Nucleus accumbens (tissue), 56 donors: Measurements from ENCODE around the gene POU2AF1.

Source experiments
- DNase-seq, 56 donors: peaks; one replicate each; lab custom pipeline; 2025; lab: John Stamatoyannopoulos, UW

Gene POU2AF1

DNA sequence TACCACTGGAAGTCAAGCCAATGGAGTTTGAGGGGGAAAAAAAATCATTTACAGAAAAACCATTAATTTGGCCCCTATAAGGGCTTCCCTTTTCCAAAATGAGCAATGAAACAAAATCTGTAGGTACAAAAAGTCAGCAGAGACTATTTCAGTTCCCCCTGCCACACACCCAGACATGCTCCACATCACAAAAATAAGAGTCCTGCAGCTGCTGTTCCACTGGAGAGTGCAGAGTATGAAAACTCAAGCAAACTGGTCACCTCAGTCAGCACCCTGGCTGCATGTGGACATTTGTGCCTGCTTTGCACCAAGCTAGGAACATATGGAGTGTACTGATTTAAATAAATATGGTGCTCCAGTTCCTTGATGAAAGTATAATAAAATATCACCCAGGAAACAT, 15.1 kb downstream of the POU2AF1 start:
- DNase-seq, result no peak

DNA sequence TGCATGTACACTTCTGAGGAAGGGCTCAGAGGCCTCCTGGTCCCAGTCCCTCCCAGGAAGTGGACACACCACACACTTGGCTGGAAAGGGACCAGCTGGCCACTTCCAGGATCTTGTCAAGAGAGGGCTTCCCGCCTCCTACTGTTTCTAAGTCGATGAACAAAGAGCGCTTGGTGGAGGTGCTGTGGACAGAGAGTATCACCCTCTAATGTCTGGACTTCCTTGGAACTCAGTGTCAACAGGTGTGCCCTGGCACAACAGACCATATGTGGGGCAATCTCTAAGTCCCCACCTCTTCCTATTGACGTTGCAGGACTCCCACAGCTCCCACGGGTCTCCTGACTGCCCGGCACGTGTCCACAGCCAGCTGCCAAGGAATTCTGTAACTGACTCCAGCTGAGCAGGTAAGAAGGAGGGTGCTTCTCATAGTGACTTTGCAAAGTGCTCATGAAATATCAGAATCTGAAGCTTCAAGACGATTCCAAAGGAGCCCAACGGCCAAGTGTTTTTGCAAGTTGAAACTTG, 16.1 kb downstream of the POU2AF1 start:
- DNase-seq, result no peak

DNA sequence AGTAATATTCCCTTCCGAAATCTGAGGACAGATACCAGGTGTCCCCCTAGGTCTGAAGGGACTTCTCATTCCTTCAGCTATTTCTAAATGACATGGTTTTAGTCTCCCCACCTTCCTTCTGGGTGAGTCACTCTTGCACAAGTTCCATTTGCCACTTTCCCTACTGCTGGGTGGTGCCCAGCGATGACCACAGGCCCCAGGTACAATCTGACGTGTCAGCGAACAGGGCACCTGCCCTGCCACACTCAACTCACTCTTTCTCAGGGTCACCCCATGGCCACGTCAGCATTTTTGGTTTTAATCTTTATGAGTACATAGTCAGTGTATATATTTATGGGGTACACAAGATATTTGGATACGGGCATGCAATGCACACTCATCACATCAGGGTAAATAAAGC, 17.2 kb downstream of the POU2AF1 start:
- DNase-seq, result no peak

DNA sequence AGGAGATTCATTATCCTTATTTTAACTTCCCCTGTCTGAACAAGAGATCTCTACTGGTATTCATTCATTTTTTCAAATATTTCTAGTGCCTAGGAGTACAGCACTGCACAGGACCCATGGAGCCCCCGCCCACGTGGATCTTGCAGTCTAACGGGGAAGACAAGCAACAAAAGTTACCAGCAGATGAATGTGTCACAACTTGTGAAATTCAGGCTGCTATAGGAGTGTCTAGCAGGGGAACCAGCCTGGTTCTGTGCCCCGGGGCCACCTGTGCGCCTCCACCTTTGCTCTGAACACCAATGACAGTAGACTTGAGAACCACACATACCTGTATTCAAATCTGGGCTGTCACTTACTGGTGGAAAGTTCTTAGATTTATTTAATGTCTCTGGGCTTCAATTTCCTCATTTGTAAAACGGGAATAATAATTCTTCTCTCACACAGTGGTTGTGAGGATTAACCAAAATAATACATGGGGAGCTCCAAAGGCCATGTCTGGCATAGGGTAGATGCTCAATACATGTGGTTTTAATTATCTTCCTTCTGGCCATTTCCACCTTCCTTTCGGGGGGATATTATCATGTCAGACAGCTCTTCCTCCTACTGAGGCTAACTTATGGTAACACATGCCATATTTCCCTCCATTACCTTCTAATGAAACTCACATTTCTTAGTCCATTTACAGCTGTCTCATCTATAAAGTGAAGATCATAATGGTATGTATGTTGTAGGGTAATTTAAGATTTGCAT, 17.8 kb downstream of the POU2AF1 start:
- DNase-seq, result no peak

DNA sequence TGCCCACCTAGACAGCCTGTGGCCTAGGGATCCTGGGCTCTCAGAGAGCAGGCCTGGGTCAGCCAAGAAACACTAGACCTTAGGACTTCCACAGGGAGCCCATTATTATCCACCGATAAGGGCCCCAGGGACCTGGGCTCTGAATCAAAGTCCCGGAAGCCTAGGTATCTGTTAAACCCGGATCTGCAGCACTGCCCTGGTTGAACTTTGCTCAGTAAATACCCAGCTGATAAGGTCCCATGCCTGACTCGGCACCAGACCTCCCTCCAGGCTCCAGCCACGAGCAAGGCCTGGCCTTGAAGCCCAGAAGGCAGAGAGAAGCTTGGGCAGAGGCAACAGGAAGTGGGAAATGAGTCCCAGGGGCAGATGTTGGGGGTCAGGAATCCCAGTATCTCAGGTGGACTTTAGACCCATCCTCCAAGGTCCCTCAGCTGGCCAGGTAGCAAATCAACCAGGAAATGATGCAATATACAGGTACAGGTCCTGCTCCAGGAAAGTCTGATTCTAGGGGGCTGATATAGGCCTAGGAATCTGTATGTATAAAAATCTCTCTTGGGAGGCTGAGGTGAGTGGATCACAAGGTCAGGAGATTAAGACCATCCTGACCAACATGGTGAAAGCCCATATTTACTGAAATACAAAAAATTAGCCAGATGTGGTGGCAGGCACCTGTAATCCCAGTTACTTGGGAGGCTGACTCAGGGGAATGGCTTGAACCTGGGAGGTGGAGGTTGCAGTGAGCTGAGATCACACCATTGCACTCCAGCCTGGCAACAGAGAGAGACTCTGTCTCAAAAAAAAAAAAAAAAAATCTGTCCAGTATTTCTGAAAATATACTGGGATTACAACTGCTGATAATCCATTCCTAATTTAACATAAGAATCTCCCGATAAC, 18.7 kb downstream of the POU2AF1 start:
- no peak for DNase-seq

DNA sequence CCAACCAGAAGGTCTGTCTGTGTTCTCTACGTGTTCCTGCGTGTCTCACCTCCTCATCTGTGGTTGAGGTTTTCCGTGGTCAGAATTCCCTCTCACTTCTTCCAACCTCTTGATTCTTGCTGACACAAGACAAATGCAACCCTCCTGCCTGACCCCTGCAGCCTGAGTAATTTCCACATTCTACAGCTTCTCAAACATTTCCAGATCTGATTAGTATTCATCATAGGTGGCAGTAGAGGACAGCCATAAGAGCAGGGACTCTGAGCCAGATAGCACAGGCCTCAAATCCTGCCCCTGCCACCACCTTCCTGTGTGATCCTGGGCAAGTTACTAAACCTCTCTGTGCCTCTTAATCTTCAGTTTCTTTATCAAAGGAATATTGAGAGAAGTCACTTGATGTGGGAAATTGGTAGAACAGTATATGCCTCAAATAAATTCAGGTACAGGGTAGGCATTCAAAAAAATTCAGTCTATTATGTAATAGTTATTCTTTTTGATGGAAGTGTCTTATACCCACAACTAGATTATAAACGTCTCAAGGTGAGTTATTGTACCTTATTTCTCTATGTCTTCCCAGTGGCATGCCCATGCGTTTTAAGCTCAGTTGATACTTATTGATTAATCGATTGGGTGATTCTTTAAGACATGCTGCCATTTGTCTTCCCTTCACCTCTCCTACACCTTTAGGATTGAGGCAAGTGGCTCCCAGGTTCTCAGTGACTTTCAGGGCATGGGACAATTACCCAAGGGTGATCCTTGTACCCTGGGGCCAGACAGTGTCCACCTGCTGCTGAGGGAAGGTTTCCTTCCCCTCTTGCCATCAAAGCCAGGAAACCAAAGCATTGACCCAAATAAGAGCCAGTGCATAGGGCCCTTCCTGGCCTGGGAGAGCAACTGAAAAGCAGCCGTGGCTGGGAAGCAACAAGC, 19.6 kb downstream of the POU2AF1 start:
- no peak for DNase-seq

DNA sequence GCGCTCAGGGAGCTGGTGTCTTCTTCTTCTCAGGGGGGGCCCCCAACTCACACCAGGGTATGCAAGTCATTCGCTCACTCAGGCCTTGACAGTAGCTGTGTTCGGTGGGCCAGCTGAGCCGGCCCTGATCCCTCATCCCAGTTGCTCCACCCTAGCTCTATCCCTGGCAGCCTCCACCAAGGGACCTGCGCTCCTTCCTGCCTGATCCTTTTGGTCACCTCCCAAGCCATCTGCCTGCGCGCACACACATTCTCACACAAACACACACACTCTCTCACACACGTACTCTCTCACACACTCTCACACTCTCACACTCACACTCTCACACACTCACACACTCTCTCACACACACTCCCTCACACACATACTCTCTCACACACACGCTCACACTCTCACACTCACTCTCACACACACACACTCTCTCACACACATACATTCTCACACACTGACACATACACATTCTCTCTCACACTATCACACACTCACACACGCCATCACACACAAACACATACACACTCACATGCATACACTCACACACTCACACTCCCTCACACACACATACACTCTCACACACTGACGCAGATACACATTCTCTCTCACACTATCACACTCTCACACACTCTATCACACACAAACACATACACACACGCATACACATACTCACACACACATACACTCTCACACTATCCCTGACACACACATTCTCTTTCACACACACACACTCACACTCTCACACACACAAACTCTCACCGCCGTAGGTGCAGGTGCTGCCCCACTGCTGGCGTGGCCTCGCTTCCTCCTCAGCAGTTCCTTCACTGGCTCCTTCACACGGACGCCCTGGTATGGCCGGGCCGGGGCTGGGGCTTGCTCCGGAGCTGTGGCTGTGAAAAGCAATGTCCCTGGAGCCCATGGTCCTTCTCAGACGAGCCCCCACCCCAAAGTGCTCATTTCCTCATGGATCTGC, 20.8 kb downstream of the POU2AF1 start:
- DNase-seq, result no peak

DNA sequence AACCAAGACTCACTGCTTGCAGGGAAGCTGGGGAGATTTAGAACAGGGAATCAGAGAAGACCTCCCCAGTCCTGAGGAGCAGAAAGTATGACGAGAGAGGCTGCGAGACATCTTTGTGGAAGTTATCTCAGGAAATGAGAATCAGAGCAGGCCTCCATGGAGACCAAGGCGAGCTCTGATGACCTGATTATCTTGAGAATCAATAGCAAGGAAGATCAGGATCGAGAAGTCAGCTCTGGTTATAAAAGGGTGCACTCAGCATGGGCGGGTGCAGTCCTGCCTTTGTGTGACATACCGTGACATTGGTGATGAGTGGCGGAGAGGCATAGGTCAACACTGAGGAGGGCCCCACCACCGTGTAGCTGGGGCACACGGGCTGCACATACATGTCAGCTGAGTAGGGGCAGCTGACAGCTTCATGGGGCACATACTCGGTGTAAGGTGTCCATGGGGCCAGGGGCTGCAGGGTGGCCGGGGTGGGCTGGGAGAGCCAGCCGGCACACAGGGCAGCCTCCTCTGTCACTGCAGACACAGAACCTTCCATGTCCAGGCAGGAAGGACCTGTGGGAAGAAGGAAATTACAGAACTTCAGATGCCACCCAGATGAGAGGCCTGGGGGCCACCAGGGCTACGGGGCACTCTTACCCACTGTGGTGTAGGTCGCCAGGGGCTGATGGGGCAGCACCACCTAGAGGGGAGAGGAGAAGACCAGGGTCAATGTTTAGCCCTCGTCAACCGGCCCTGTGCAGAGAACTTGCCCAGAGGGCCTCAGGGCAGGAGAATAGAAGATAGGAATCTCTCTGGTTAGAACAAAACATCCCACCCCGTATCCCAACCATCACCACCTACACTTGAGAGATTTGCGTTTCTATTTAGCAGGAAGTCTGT, 21.7 kb downstream of the POU2AF1 start:
- DNase-seq, result no peak

DNA sequence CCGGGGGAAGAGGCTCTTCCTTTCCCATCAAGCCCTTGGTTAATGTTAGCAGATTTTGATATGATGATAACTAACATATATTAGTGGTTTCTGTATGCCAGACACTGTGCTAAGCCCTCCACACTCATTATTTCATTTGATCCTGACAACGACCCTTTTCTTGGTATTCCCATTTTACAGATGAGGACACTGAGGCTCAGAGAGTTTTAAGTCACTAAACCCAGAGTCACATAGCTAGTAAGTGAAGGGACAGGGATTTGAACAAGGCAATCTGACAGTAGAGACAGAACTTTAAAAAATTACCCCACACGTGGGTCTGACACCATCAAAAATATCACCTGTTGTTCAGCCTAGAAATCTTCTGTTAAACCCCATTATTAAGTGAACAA, 22.4 kb downstream of the POU2AF1 start:
- no peak for DNase-seq

DNA sequence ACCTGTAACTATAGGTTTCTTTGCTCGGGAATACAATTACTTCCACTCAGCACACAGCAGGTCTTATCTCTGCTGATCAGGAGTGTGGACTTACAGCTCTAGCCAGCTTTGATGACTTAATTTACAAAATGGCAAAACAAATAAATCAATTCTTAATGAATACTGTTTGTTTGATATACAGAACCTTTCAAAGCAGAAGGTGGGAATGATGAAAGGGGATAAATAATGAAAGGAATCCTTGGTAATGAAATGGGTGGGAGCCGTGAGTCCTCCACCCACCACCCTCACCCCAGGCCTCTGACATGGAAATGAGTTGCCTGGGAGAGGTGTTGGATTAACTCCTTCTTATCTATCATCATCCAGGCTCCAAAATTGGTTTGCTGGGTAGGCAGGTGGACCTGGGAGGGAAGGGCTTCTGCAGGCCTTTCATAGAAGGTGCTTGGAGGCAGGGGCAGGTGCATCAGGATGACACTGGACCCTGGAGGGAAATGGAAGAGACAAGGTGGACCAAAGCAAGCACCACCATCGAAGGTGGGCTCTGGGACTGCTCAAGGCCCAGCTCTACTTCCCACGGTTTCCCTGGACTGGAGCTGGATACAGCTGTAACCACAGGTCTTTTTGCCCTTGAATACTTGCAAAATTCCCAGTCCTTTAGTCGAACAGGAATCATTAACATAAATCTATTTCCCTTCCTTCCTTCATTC, 23.0 kb downstream of the POU2AF1 start:
- no peak for DNase-seq

DNA sequence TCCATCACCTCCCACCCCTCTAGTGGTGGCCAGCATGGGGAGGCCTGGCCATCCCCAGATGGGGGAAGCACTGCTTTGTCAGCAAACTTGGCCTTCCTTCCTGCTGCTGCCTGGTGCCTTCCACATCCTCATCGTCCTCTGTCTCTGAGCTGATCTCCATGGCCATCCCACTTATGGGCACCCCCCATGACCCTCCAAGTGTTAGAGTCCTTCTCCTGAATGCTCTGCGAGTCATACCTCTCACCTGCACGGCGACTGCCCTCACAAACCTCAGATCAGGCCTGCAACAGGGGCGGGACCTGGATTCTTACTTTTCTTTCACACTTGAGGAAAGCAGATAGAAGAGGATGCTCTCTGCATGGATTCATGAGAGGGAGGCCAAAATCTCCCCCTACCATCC, 24.0 kb downstream of the POU2AF1 start:
- no peak for DNase-seq

DNA sequence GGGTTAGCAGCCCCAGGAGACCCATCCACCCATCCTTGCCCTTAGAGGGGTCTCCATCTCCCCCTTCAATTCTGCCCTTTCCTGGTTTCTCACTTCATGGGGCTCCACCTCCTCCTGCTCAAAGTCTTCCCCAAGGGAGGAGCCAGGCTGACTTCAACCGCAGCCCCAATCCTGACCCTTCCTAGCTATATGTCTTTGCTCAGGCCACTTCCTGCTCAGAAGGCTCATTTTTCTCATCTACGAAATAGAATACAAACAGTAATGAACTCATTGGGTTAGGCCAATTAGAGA, 24.5 kb downstream of the POU2AF1 start:
- no peak for DNase-seq

DNA sequence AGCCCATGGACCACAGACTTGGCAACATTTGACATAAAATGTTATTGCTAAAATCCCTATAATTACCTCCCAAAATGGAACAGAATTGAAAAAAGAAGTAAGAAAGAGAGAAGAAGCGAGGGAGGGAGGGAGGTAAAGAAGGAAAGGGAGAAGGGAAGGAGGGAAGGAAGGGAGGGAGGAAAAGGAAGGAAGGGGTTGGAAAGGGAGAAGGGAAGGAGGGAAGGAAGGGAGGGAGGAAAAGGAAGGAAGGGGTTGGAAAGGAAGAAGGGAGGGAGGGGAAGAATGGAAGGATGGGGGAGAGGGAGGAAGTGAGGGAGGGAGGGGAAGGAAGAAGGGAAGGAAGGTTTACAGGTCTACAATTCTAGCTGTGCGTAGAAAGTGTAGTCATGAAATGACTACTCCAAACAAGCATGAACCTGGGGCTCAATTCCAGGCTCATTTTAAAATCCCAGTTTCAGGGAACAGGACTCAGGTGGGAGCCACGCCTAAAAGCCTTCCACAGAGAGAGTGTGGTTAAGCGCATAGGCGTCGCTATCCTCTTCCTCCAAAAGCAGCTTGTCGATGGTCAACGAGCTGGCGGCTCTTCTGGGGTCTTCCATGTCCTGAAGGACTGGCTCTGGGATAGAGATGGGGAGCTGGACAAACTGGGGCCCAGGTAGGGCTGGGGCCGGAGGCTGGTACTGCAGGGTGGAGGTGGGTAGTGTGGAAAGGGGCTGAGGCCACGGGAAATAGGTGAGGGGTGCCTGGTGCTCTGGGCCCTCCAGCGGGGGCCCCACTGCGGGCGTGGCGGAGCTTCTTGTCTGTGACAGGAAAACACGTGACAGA, 25.1 kb downstream of the POU2AF1 start:
- DNase-seq, result no peak

DNA sequence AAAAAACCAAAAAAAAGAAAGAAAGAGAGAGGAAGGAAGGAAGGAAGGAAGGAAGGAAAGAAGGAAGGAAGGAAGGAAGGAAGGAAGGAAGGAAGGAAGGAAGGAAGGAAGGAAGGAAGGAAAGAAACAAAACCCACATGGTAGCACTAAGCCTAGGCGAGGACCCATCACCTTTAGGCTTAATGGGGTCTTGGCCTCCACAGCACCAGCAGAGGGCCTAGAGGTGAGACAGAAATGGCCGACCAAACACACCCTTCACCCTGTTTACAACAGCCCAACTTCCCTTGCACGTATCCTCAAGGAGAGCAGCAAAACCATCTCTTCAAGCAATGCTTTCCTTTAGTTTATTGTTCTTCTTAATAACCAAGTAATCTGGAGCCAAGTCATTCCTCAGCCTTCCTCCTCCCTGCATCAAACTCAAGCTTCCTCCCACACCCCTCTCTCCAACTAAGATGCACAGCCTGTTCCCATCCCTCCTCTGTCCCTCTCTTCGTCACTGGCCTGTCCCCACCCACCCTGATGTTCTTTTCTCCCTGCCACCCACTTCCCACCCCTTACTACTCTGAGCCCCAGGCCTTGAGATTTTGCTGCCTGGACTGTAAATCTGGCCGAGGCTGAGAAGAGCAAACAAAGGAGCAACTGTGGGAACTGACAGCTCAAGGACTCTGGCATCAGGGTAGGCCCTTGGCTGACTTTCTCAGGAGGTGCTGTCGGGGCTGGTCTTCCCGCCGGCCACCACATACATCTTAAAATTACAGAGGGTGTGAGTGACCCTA, 26.0 kb downstream of the POU2AF1 start:
- DNase-seq, result no peak

DNA sequence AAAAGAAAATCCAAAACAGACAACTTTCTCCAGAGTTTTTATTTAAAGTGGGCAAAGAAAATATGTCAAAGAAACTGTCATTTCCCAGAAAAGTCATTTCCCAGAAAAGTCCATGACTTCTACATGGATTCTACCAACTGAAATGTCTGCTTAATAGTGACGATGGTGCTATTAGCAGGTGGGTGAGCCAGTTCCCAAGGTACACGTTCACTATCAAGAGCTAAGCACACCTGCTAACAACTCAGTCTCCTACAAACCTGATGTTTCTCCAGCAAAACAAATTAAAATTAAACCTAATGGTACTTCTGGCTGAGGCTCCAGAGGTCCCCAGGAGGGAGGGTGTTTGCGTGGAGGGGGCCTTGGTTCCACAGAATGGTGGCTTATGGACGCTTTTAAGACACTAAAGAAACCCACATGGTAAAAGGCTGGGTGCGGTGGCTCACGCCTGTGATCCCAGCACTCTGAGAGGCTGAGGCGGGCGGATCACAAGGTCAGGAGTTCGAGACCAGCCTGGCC, 26.8 kb downstream of the POU2AF1 start:
- no peak for DNase-seq
